CD4-positive, alpha-beta memory T cell (primary cell): Measurements from ENCODE around the gene GCK. TPM values are rescaled to one million over a fixed set of nuclear protein-coding genes. Genes with fewer than 3 reads are reported as not detected.

Source experiments
- CTCF ChIA-PET: fragments of 350-600 bp; sonication (Branson Sonifier 250); formaldehyde crosslinking; loops from one replicate; lab custom pipeline; 2021; ENCODE audit warnings: inconsistent platforms; ENCODE audit not compliant: partially characterized antibody; lab: Charles Lee
- POLR2A ChIA-PET: fragments of 350-600 bp; sonication (Branson Sonifier 250); formaldehyde crosslinking; loops from one replicate; lab custom pipeline; 2021; ENCODE audit not compliant: partially characterized antibody; lab: Charles Lee
- DNase-seq, 5 donors: peaks; one replicate each; pipeline versions ENCODE4 v3.0.0 to v3.0.0-alpha.2; 2020 to 2022; ENCODE audit warnings: mixed read lengths in 1 of 5
- H3K27ac ChIP-seq: one replicate; pipeline ENCODE4 v1.7.0; 2013; ENCODE audit warnings: low read depth, low read length
- H3K27me3 ChIP-seq: 2 replicates; pipeline ENCODE4 v1.7.0; 2013; ENCODE audit warnings: mild to moderate bottlenecking, low read length, moderate library complexity; ENCODE audit not compliant: insufficient read depth
- H3K36me3 ChIP-seq: 2 replicates; pipeline ENCODE4 v1.7.0; 2013; ENCODE audit warnings: mild to moderate bottlenecking, low read length, moderate library complexity; ENCODE audit not compliant: insufficient read depth
- H3K4me1 ChIP-seq: 2 replicates; pipeline ENCODE4 v1.7.0; 2013; ENCODE audit warnings: mild to moderate bottlenecking, low read length, moderate library complexity; ENCODE audit not compliant: insufficient read depth
- H3K4me3 ChIP-seq, 2 donors: one replicate each; pipeline ENCODE4 v1.7.0; 2013; ENCODE audit warnings: low read length in 2 of 2, mild to moderate bottlenecking in 1 of 2
- H3K9me3 ChIP-seq, 2 donors: one replicate each; pipeline ENCODE4 v1.7.0; 2013; ENCODE audit warnings: low read length in 2 of 2, control low read depth in 1 of 2; ENCODE audit not compliant: control insufficient read depth in 1 of 2
- H3K27ac Mint-ChIP-seq, 7 donors: one replicate each; pipeline ENCODE4 v1.8.0; 2020 to 2021; ENCODE audit warnings: mixed read lengths in 7 of 7, mild to moderate bottlenecking in 6 of 7, inconsistent platforms in 3 of 7, moderate library complexity in 3 of 7
- H3K27me3 Mint-ChIP-seq, 2 donors: one replicate each; pipeline ENCODE4 v1.8.0; 2020 to 2021; ENCODE audit warnings: mixed read lengths in 2 of 2
- H3K36me3 Mint-ChIP-seq, 2 donors: one replicate each; pipeline ENCODE4 v1.8.0; 2020 to 2021; ENCODE audit warnings: mixed read lengths in 2 of 2, inconsistent platforms in 1 of 2, mild to moderate bottlenecking in 1 of 2
- H3K4me1 Mint-ChIP-seq, 4 donors: one replicate each; pipeline ENCODE4 v1.8.0; 2020 to 2021; ENCODE audit warnings: mixed read lengths in 4 of 4, mild to moderate bottlenecking in 1 of 4
- H3K4me3 Mint-ChIP-seq, 8 donors: one replicate each; pipeline ENCODE4 v1.8.0; 2020 to 2021; ENCODE audit warnings: mixed read lengths in 8 of 8, mild to moderate bottlenecking in 7 of 8, moderate library complexity in 6 of 8, inconsistent platforms in 3 of 8
- H3K9me3 Mint-ChIP-seq, 8 donors: one replicate each; pipeline ENCODE4 v1.8.0; 2020 to 2021; ENCODE audit warnings: mixed read lengths in 8 of 8, mild to moderate bottlenecking in 5 of 8, inconsistent platforms in 3 of 8, moderate library complexity in 1 of 8
- intact Hi-C: fragments of 100-400 bp; cut with micrococcal nuclease; formaldehyde crosslinking; loops from one replicate; pipeline ENCODE4 v1.15.1; 2023
- polyA plus RNA-seq, 2 donors: library from polyadenylated mRNA; unstranded; fragments of 300-500 nt; fragmentation: Illumina TruSeq; gene quantifications; one replicate each; pipeline ENCODE4 v1.2.3, GENCODE V29; 2021
- total RNA-seq, 2 experiments: library from RNA; stranded (reverse); gene quantifications; one replicate each; pipeline ENCODE4 v1.2.3, GENCODE V29; 2021

The GCK gene
- total and polyA plus RNA-seq, 4 experiments from 2014 or later = 0.33 to 0.38 TPM; not detected in 2

GRCh38 chr7:44100458-44101302 lies 88.6 kb downstream of the GCK start:
- Mint-ChIP-seq H3K4me1 (peaks cover 6 to 14% (median 8%) of the 10 kb centered on the region in 4 donors), H3K9me3 (peaks cover 0 to 2% (median 0%) of the 10 kb centered on the region in 8 donors), H3K27ac (no peak overlapping the region), H3K4me3 (no peak overlapping the region), H3K36me3 (no peaks in the 10 kb centered on the region), H3K27me3 (peaks cover 10 to 18% of the 10 kb centered on the region in 2 donors)
- Histone ChIP-seq H3K4me1 (peaks cover 5% of the 10 kb centered on the region), H3K27me3 (peaks cover 7% of the 10 kb centered on the region), H3K36me3 (no peaks in the 10 kb centered on the region), H3K9me3 (no peaks in the 10 kb centered on the region), H3K27ac (no peak overlapping the region), H3K4me3 (no peak overlapping the region)
- DNase-seq = no peak
- ChIA-PET CTCF (no interaction called here), POLR2A (no interaction called here)
- intact Hi-C loops = no loop called here

- Histone ChIP-seq H3K4me1 (peaks cover 3% of the 10 kb centered on the region), H3K27ac (no peak overlapping the region), H3K9me3 (no peaks in the 10 kb centered on the region), H3K4me3 (no peak overlapping the region), H3K36me3 (no peaks in the 10 kb centered on the region), H3K27me3 (no peaks in the 10 kb centered on the region)
- intact Hi-C loops = no loop called here
- Mint-ChIP-seq H3K27ac (no peak overlapping the region), H3K9me3 (no peaks in the 10 kb centered on the region), H3K36me3 (no peaks in the 10 kb centered on the region), H3K4me1 (peaks cover 1 to 7% (median 5%) of the 10 kb centered on the region in 4 donors), H3K4me3 (no peak overlapping the region), H3K27me3 (peaks cover 7 to 12% of the 10 kb centered on the region in 2 donors)
- ChIA-PET CTCF (no interaction called here), POLR2A (interaction anchor here (0.7 kb wide), 1 partner anchor 53 kb away, joined by 3 read pairs; no protein-coding TSS in a partner anchor)
- DNase-seq = no peak
Observed at GRCh38 chr7:44099669-44100068, 89.6 kb downstream of the GCK start.

GRCh38 chr7:44098092-44099068 lies 90.9 kb downstream of the GCK start:
- Mint-ChIP-seq H3K4me3 (no peak overlapping the region), H3K27ac (no peak overlapping the region), H3K9me3 (no peaks in the 10 kb centered on the region), H3K36me3 (no peaks in the 10 kb centered on the region), H3K4me1 (peaks cover 1 to 6% (median 3%) of the 10 kb centered on the region in 4 donors), H3K27me3 (peaks cover 7 to 11% of the 10 kb centered on the region in 2 donors)
- Histone ChIP-seq H3K4me3 (no peak overlapping the region), H3K27ac (no peak overlapping the region), H3K9me3 (no peaks in the 10 kb centered on the region), H3K4me1 (no peaks in the 10 kb centered on the region), H3K27me3 (no peaks in the 10 kb centered on the region), H3K36me3 (no peaks in the 10 kb centered on the region)
- CTCF ChIA-PET = interaction anchor here (0.8 kb wide), 1 partner anchor 17 kb away, joined by 3 read pairs; no protein-coding TSS in a partner anchor
- POLR2A ChIA-PET = interaction anchor here (0.7 kb wide), 1 partner anchor 52 kb away, joined by 3 read pairs; no protein-coding TSS in a partner anchor
- intact Hi-C loops = no loop called here
- DNase-seq = no peak

- no peaks in the 10 kb centered on the region for H3K36me3 ChIP-seq
- Mint-ChIP-seq H3K36me3 (no peaks in the 10 kb centered on the region), H3K27ac (peak overlapping the region in 1 of 7 donors; percentile 12), H3K4me3 (peak overlapping the region in 1 of 8 donors; percentile 23), H3K4me1 (peaks cover 0 to 5% (median under 1%) of the 10 kb centered on the region in 4 donors), H3K9me3 (no peaks in the 10 kb centered on the region), H3K27me3 (peaks cover 2 to 3% of the 10 kb centered on the region in 2 donors)
- H3K4me1 ChIP-seq = no peaks in the 10 kb centered on the region
- no peak overlapping the region for H3K4me3 ChIP-seq
- POLR2A ChIA-PET = no interaction called here
- no peak for DNase-seq
- intact Hi-C loops = no loop called here
- H3K9me3 ChIP-seq = no peaks in the 10 kb centered on the region
- H3K27me3 ChIP-seq = no peaks in the 10 kb centered on the region
- no peak overlapping the region for H3K27ac ChIP-seq
- CTCF ChIA-PET = no interaction called here
Observed at GRCh38 chr7:44097064-44097932, 91.9 kb downstream of the GCK start.

- POLR2A ChIA-PET = no interaction called here
- Histone ChIP-seq H3K4me3 (no peak overlapping the region), H3K4me1 (no peaks in the 10 kb centered on the region), H3K9me3 (no peaks in the 10 kb centered on the region), H3K27ac (no peak overlapping the region), H3K27me3 (no peaks in the 10 kb centered on the region), H3K36me3 (no peaks in the 10 kb centered on the region)
- Mint-ChIP-seq H3K4me3 (no peak overlapping the region), H3K4me1 (peaks cover 0 to 5% (median under 1%) of the 10 kb centered on the region in 4 donors), H3K36me3 (no peaks in the 10 kb centered on the region), H3K27me3 (peaks cover 0 to 2% of the 10 kb centered on the region in 2 donors), H3K9me3 (no peaks in the 10 kb centered on the region), H3K27ac (no peak overlapping the region)
- intact Hi-C loops = no loop called here
- CTCF ChIA-PET = no interaction called here
- no peak for DNase-seq
Observed at GRCh38 chr7:44096326-44096881, 92.8 kb downstream of the GCK start.

- Histone ChIP-seq H3K27me3 (no peaks in the 10 kb centered on the region), H3K36me3 (no peaks in the 10 kb centered on the region), H3K4me3 (no peak overlapping the region), H3K9me3 (no peaks in the 10 kb centered on the region), H3K4me1 (no peaks in the 10 kb centered on the region), H3K27ac (no peak overlapping the region)
- H3K4me1 Mint-ChIP-seq = peaks cover 0 to 5% (median under 1%) of the 10 kb centered on the region in 4 donors
- H3K27me3 Mint-ChIP-seq = peaks cover 0 to 2% of the 10 kb centered on the region in 2 donors
- no peak overlapping the region for H3K4me3 Mint-ChIP-seq
- no peak overlapping the region for H3K27ac Mint-ChIP-seq
- ChIA-PET CTCF (no interaction called here), POLR2A (no interaction called here)
- H3K9me3 Mint-ChIP-seq = no peaks in the 10 kb centered on the region
- intact Hi-C loops = no loop called here
- no peak for DNase-seq
- no peaks in the 10 kb centered on the region for H3K36me3 Mint-ChIP-seq
Observed at GRCh38 chr7:44095781-44096180, 93.5 kb downstream of the GCK start.
